ENCODE results near the gene MYLK. TPM values are rescaled to one million over a fixed set of nuclear protein-coding genes. Genes with fewer than 3 reads are reported as not detected.

The MYLK gene
- polyA plus RNA-seq, 3 donors = 0.35 to 1.3 (median 0.51) TPM

DNA sequence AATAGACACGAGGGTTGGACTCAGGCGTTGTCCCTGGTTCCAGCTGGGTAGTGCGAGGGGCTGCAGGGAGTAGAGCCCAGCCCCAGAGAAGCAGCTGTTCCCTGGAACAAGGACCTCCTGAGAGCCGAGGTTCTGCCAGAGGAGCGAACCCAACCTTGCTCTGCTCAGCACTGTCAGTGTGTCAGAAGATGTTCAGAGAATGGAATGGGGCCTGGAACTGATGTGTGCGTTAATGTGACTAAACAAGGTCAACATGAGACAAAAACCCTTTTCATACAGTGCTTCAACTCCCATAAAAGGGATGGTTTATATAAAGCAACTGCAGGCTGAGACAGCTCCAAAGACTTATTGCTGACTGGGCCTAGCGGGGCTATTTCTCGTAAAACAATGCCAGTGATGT is 263.8 kb downstream of the MYLK start:
- 98% methylated on average over 6 of the region's 8 CpGs for WGBS (ENCODE audit: insufficient coverage)
- H3K4me3 ChIP-seq (replicated peaks in 1 of 3; ENCODE audit: low read depth in 2 of 3, low read length in 3 of 3) = no peak overlapping the region
- H3K4me3 Mint-ChIP-seq = no peak overlapping the region
- no peak overlapping the region for H3K27ac Mint-ChIP-seq
- peaks cover 51% of the 10 kb centered on the region for H3K4me1 Mint-ChIP-seq
- H4K20me1 ChIP-seq (ENCODE audit: insufficient read depth, low read length) = no peaks in the 10 kb centered on the region
- peaks cover 0 to 3% (median 3%) of the 10 kb centered on the region in 3 donors for H3K27me3 Mint-ChIP-seq (ENCODE audit: low read depth in 3 of 3)
- no peak overlapping the region for H2AFZ ChIP-seq (ENCODE audit: insufficient read depth, low read depth, low read length, poor library complexity, severe bottlenecking)
- TF ChIP-seq, protein P1, sequence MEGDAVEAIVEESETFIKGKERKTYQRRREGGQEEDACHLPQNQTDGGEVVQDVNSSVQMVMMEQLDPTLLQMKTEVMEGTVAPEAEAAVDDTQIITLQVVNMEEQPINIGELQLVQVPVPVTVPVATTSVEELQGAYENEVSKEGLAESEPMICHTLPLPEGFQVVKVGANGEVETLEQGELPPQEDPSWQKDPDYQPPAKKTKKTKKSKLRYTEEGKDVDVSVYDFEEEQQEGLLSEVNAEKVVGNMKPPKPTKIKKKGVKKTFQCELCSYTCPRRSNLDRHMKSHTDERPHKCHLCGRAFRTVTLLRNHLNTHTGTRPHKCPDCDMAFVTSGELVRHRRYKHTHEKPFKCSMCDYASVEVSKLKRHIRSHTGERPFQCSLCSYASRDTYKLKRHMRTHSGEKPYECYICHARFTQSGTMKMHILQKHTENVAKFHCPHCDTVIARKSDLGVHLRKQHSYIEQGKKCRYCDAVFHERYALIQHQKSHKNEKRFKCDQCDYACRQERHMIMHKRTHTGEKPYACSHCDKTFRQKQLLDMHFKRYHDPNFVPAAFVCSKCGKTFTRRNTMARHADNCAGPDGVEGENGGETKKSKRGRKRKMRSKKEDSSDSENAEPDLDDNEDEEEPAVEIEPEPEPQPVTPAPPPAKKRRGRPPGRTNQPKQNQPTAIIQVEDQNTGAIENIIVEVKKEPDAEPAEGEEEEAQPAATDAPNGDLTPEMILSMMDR (IDR thresholded peaks at IDR 0.05) = no peak
- no peak overlapping the region for H3K27ac ChIP-seq (ENCODE audit: low read depth in 1 of 2, low read length in 2 of 2)
- no peaks in the 10 kb centered on the region for H3K79me2 ChIP-seq (ENCODE audit: insufficient read depth, low read length)
- no peaks in the 10 kb centered on the region for H3K9me3 ChIP-seq (replicated peaks in 1 of 2; ENCODE audit: control insufficient read depth in 1 of 2, insufficient read depth in 1 of 2, low read length in 2 of 2)
- no peaks in the 10 kb centered on the region for H3K36me3 ChIP-seq (replicated peaks in 1 of 2; ENCODE audit: control insufficient read depth in 1 of 2, insufficient read depth in 2 of 2, low read length in 2 of 2)
- no peaks in the 10 kb centered on the region for H3K9me3 Mint-ChIP-seq
- H3K9ac ChIP-seq (ENCODE audit: insufficient read depth, low read length, poor library complexity, severe bottlenecking) = no peak overlapping the region
- H3K27me3 ChIP-seq (ENCODE audit: control insufficient read depth in 2 of 2, insufficient read depth in 2 of 2, low read length in 2 of 2) = no peaks in the 10 kb centered on the region
- no peak for DNase-seq
- intact Hi-C loops (cut with micrococcal nuclease) = no loop called here
- no peaks in the 10 kb centered on the region for H3K36me3 Mint-ChIP-seq
- H3K4me1 ChIP-seq (ENCODE audit: control insufficient read depth in 1 of 2, insufficient read depth in 2 of 2, low read length in 2 of 2) = peaks cover 39 to 50% of the 10 kb centered on the region in 2 donors
- no peak overlapping the region for H3K4me2 ChIP-seq (replicated peaks; ENCODE audit: extremely low read depth, low read length, poor library complexity, severe bottlenecking)

DNA sequence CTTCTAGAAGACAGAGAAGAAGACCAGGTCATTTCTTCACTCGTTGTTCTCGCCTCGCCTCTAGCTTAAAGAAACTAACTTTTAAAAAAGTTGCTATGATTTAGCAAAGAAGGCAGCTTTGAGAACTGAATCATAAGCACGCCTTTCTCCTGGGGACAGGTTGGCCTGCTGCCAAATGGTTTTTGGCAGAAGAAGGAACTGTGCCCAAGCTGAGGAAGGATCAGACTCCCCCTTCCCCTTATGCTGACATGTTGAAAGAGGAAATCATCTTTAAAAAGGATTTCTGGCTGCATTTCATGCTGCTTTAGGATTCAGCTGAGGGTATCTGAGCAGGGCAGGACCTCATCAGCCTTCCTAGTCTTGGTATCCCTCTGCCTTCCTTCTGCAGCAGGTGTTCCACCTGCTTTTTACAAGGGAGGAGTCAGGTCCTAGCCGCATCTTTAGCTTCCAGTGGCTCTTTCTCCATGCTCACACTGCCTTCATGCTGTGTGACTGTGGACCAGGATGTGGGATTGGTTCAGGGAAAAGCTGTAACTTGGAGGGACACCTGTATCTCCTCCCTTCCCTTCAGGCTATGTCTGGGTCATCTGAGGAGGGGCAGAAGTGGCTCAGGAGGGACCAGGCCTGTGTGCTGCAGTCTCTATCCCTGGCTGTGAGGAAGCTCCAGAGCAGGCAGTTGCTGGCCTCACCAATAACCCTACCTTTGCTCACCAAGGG is 265.2 kb downstream of the MYLK start:
- Histone ChIP-seq H3K4me1 (ENCODE audit: control insufficient read depth in 1 of 2, insufficient read depth in 2 of 2, low read length in 2 of 2) (peaks cover 39 to 50% of the 10 kb centered on the region in 2 donors), H3K4me2 (replicated peaks; ENCODE audit: extremely low read depth, low read length, poor library complexity, severe bottlenecking) (peak overlapping the region; percentile 75), H2AFZ (ENCODE audit: insufficient read depth, low read depth, low read length, poor library complexity, severe bottlenecking) (peak overlapping the region; percentile 70), H3K27me3 (ENCODE audit: control insufficient read depth in 2 of 2, insufficient read depth in 2 of 2, low read length in 2 of 2) (no peaks in the 10 kb centered on the region), H3K79me2 (ENCODE audit: insufficient read depth, low read length) (no peaks in the 10 kb centered on the region), H3K36me3 (replicated peaks in 1 of 2; ENCODE audit: control insufficient read depth in 1 of 2, insufficient read depth in 2 of 2, low read length in 2 of 2) (no peaks in the 10 kb centered on the region), H3K9me3 (replicated peaks in 1 of 2; ENCODE audit: control insufficient read depth in 1 of 2, insufficient read depth in 1 of 2, low read length in 2 of 2) (no peaks in the 10 kb centered on the region), H3K9ac (ENCODE audit: insufficient read depth, low read length, poor library complexity, severe bottlenecking) (peak overlapping the region; percentile 27), H3K27ac (ENCODE audit: low read depth in 1 of 2, low read length in 2 of 2) (peak overlapping the region; percentile 72 to 84), H3K4me3 (replicated peaks in 1 of 3; ENCODE audit: low read depth in 2 of 3, low read length in 3 of 3) (peak overlapping the region; percentile 8 to 67 (median 36)), H4K20me1 (ENCODE audit: insufficient read depth, low read length) (no peaks in the 10 kb centered on the region)
- intact Hi-C loops (cut with micrococcal nuclease) = no loop called here
- no peaks in the 10 kb centered on the region for H3K27me3 Mint-ChIP-seq (ENCODE audit: low read depth in 3 of 3)
- H3K9me3 Mint-ChIP-seq = no peaks in the 10 kb centered on the region
- peaks cover 48% of the 10 kb centered on the region for H3K4me1 Mint-ChIP-seq
- peak overlapping the region; percentile 53 to 87 for H3K4me3 Mint-ChIP-seq
- H3K36me3 Mint-ChIP-seq = peaks cover 3% of the 10 kb centered on the region in 2 donors
- peak overlapping the region; percentile 85 to 93 (median 92) for H3K27ac Mint-ChIP-seq
- peak; percentile 92 to 94 (median 94) for DNase-seq
- TF ChIP-seq, protein P1 (IDR thresholded peaks at IDR 0.05) = no peak
- WGBS (ENCODE audit: insufficient coverage) = no CpG with 5 or more reads among the region's 5 CpGs

Data from CD14-positive monocyte (primary cell).